HG03575 (cell line): ENCODE measurements around the gene ADCY2.

Source experiments
- ATAC-seq: cut with Tn5 transposase; IDR thresholded peaks from one replicate; pipeline ENCODE4 v1.9.1; 2021; ENCODE audit not compliant: unreplicated experiment, insufficient number of reproducible peaks, low FRiP score; ENCODE audit errors: extremely low read depth

Gene ADCY2

GRCh38 chr5:7751874-7752273 is 355.9 kb downstream of the ADCY2 start:
- ATAC-seq = no peak

- ATAC-seq = no peak
Measured at GRCh38 chr5:7753181-7753580, 357.2 kb downstream of the ADCY2 start.

GRCh38 chr5:7753596-7753995 is 357.7 kb downstream of the ADCY2 start:
- no peak for ATAC-seq

DNA sequence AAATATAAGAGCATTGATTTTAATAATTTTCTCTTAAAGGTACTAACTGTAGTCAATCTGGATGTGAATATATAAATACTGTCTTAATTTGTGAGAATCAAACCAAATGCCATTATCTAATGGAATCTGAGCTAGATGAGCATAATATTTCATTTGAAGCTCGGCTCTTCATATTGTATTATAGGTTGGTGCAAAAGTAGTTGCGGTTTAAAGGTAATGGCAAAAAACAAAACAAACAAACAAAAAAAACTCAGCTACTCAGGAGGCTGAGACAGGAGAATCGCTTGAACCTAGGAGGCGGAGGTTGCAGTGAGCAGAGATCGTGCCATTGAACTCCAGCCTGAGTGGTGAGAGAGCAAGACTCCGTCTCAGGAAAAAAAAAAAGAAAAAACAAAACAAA is 358.6 kb downstream of the ADCY2 start:
- ATAC-seq = no peak

- no peak for ATAC-seq
Measured at GRCh38 chr5:7754997-7755596, 359.2 kb downstream of the ADCY2 start.

- ATAC-seq = no peak
Measured at GRCh38 chr5:7755958-7756357, 360.0 kb downstream of the ADCY2 start.

DNA sequence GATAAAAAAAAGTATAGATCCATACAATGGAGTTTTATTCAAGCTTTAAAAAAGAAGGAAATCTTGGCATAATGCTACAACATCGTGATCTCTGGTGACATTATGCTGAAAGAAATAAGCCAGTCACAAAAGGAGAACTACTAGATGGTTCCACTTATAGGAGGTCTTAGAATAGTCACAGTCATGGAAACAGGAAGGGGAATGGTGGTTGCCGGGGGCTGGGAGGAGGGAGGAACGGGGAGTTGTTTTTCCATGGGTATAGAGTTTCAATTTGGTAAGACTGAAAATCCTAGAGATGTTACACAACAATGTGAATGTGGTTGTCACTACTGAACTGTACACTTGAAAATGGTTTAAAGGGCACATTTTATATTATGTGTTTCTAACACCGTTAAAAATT is 360.5 kb downstream of the ADCY2 start:
- ATAC-seq = no peak

- no peak for ATAC-seq
Measured at GRCh38 chr5:7759257-7759871, 363.4 kb downstream of the ADCY2 start.

DNA sequence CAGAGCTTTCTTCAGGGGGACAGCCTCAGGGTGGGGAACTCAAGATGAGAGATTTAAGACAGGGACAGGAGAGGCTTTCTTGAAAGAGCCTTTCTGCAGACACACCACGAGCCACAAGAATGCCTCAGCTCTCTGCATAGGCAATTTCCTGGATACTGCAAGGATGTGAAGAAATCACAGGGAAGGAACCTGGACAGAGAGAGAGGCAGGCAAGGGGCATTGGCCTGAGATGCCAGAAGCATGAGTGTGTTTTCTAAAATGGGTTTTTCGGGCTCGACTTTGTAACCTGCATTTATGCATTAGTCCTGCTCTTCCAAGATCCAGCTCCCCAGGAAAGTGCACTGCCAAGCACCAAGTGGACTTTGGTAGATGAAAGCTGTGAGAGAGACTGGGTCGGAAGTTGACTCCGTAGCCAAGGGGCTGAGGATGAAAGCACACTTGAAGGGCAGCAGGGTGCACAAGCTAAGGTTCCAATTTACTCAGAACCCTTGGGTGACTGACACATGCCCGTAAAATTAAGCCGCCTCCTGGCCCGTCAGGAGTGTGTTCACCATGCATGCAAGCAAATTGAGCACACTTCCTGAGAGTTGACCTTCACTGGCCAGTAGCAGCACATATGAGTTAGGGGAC is 364.1 kb downstream of the ADCY2 start:
- ATAC-seq = no peak

- no peak for ATAC-seq
Measured at GRCh38 chr5:7762267-7762666, 366.3 kb downstream of the ADCY2 start.

GRCh38 chr5:7763621-7764072 is 367.7 kb downstream of the ADCY2 start:
- no peak for ATAC-seq

DNA sequence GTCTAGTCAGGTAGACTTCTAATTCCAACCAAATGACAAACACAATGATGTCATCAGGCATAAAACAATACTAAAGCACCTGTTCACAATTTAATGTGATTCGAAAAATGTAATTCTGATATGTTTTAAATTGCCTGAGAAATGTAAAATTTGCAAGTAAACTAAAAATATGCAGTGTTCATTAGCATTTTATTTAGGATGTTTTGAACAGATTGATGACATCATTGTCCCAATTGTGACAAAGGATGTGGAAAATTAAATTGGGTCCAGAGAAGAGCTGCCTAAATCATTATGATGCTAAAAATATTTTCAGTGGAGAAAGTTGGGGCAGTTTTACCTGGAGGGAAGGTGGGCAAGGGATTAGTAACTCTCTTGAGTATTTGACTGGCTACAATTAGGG is 368.5 kb downstream of the ADCY2 start:
- ATAC-seq = no peak

GRCh38 chr5:7770436-7770835 is 374.5 kb downstream of the ADCY2 start:
- no peak for ATAC-seq

DNA sequence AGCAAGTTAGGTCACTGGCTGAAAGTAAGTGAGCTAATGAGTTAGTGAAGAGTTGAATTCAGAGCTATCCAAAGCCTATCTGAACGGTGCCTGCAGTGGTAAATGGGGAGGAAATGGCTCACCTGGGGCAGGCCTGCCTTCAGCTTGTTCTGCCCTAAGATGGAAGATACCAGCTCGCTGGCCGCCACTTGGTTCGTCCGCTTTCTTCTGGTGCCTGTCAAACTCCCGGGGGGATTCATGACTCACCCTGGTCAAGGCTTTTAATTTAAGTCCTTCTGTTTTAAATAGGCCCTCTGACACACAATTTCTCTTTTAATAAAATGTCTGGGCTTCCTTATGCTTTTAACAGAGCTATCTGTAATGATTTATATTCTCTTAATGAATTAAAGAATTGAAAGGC is 376.2 kb downstream of the ADCY2 start:
- no peak for ATAC-seq

GRCh38 chr5:7773178-7773577 is 377.2 kb downstream of the ADCY2 start:
- no peak for ATAC-seq

DNA sequence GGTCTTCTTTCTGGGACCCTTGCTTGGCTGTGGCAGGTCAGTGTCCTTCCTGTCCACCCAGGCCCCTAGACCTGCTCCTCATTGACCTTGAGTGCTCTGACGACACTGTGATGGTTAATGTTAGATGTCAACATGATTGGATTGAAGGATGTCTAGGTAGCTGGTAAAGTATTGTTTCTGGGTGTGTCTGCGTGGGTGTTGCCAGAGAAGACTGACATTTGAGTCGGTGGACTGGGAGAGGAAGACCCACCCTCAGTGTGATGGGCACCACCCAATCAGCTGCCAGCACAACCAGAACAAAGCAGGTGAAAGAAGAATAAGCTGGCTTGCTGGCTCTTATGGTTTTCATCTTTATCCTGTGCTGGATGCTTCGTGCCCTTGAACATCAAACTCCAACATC is 380.5 kb downstream of the ADCY2 start:
- ATAC-seq = no peak

DNA sequence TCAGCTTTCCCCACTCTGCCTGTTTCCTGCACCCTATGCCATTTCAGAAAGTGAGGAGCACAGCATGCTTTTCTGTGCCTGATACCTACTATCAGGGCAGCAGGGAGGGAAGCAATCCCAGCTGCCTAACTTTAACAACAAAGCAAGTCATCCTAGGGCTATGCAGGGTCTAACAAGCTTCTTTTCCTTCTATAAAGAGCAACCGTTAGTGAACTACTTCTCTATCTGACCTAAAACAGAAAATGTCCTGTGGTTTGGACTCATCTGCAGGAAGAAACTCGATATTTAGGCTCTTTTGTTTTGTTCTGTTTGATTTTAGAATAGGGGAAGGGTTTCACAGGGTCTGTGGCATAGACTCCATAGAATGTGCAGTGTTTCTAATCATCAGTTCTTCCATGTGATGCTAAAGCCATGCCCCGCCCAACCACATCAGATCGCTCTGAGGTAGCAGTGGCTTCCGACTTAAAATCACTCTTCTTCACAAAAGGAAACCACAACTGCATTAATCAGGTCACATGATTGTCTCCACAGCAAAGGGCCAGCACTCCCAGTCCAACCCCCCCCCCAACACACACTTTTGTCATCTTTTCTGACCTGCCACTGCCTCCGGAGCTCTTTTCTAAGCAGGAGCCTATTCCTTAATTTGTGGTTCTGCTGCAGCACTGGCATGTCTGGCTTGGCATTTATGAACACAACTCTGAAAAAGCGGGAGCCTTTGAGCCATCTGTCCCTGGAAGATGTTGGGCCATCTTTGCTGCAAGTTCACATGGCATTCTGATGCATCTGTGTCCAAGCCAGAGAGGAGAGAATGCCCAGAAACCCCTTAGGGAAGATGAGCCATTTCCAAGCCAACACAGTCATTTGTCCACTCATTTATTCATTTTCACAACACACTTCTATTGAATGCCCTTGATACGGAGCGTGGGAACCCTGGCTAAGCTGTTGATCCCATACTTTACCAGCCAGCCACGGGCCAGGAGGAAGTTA is 383.4 kb downstream of the ADCY2 start:
- ATAC-seq = peak; percentile 84

DNA sequence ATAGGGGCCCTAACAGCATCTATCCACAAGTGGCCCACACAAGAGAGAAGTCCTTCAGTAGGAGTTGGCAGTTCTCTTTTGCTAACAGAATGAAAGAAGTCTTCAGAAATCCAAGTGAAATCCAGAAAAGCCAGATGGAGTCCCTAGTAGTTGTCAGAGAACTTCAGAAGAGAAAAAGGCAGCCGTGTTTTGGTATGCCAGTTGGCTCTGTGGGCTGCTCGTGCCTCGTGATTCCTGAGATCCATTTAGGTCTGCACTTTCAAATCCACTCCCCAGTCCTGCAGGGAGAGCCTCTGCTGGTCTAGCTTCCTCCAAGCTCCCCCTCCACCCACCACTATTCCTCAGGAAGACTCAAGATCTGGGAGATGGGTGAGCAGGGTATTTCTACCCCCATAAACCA is 386.0 kb downstream of the ADCY2 start:
- ATAC-seq = no peak

DNA sequence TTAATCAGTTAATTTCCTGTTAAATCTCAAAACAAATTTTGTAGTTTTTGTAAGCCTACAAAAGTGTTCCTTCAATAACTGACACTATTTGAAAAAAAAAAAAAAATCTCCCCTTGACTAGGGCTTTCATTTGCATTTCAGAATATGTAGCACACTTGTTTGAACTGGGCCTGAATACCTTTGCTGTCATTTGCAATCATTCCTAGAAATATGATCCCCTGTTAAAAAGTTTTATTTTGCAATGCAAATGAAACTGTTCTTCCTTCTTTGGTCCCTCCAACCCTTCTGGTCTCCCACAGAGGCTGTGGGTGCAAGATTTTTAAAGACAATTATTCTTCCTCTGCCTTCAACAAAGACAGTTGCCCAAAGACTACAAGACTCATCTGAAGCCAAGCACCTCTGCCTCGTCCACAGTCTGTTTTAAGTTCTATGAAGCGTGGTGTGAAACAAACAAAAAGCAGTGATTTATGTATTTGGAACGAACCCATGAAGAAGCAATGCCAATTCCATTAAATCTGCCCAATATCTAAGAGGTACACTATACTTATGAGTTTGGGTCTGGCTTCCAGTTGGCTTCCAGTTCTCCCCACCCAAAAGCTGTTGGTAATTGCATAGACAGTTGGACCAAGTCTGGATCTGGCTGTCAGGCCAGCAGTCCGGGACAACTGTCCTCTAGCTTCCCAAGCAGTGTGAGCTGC is 388.9 kb downstream of the ADCY2 start:
- no peak for ATAC-seq
